ENCODE measurements around the gene MCF2L2.

GRCh38 chr3:183338520-183338919 is 89.9 kb downstream of the MCF2L2 start:
- TF ChIP-seq POLR2A (IDR thresholded peaks at IDR 0.05): no peak
- no peak for TF ChIP-seq CTCF (IDR thresholded peaks at IDR 0.05)
